Cardiac fibroblast (primary cell): ENCODE measurements around the gene PLA2G4E.

Source experiments
- DNase-seq, 2 donors: peaks; one replicate each; pipeline versions ENCODE4 v3.0.0 to v3.0.0-alpha.2; 2010; ENCODE audit warnings: low read depth in 2 of 2
- H3K4me3 ChIP-seq, 2 donors: replicated peaks in 1 of 2; 1 replicate in 1 of 2; 2 replicates in 1 of 2; pipeline ENCODE4 v1.5.1; 2011; ENCODE audit warnings: low read depth in 2 of 2, low read length in 2 of 2, mild to moderate bottlenecking in 2 of 2, moderate library complexity in 1 of 2
- CTCF ChIP-seq: IDR thresholded peaks from one replicate; pipeline ENCODE4 v1.5.1; 2011; ENCODE audit warnings: low read depth, mild to moderate bottlenecking, low read length, inconsistent platforms

PLA2G4E gene

GRCh38 chr15:42020713-42021273, at the start of gene PLA2G4E:
Gene PLA2G4E, minus strand, starts transcription at chr15:42021042. Its CDS starts 12 bp downstream, at chr15:42021030.
- DNase-seq, result no peak
- no peak for TF ChIP-seq CTCF
- H3K4me3 ChIP-seq, result no peak within 1 kb of the TSS

- H3K4me3 ChIP-seq, result no peak overlapping the region
- no peak for TF ChIP-seq CTCF
- DNase-seq, result no peak
Measured at GRCh38 chr15:42070279-42070975, 49.6 kb upstream of the PLA2G4E start.

GRCh38 chr15:42069496-42070278, 48.8 kb upstream of the PLA2G4E start:
- no peak for TF ChIP-seq CTCF
- no peak overlapping the region for H3K4me3 ChIP-seq
- DNase-seq, result no peak

- TF ChIP-seq CTCF, result no peak
- H3K4me3 ChIP-seq, result no peak overlapping the region
- DNase-seq, result no peak
Measured at GRCh38 chr15:42069025-42069424, 48.2 kb upstream of the PLA2G4E start.

GRCh38 chr15:42068601-42069000, 47.8 kb upstream of the PLA2G4E start:
- H3K4me3 ChIP-seq, result no peak overlapping the region
- TF ChIP-seq CTCF, result no peak
- DNase-seq, result no peak

GRCh38 chr15:42066764-42067415, 46.0 kb upstream of the PLA2G4E start:
- no peak for TF ChIP-seq CTCF
- DNase-seq, result no peak
- no peak overlapping the region for H3K4me3 ChIP-seq
